Trophoblast cell (in vitro differentiated cells and primary cell): ENCODE measurements around the gene USP32.
"Not testable (repeated sequence)": the region's sequence is repeated elsewhere in the genome, so short reads cannot be mapped to it uniquely, and the experiment has no call there.

ENCODE experiments used
- DNase-seq, 2 donors: peaks; one replicate each; pipeline ENCODE4 v3.0.0-alpha.2; 2016
- H2AFZ ChIP-seq: 2 replicates; pipeline ENCODE4 v1.6.1; 2013; ENCODE audit warnings: low read length, moderate library complexity, mild to moderate bottlenecking; ENCODE audit not compliant: insufficient read depth, poor library complexity
- H2AK5ac ChIP-seq: 2 replicates; pipeline ENCODE4 v1.6.1; 2013; ENCODE audit warnings: mild to moderate bottlenecking, low read length
- H2BK120ac ChIP-seq: 2 replicates; pipeline ENCODE4 v1.6.1; 2013; ENCODE audit warnings: low read length, mild to moderate bottlenecking, moderate library complexity; ENCODE audit not compliant: insufficient read depth, poor library complexity
- H2BK12ac ChIP-seq: 2 replicates; pipeline ENCODE4 v1.6.1; 2013; ENCODE audit warnings: mild to moderate bottlenecking, low read length, moderate library complexity
- H2BK5ac ChIP-seq: 2 replicates; pipeline ENCODE4 v1.6.1; 2013; ENCODE audit warnings: low read length, low read depth, moderate library complexity, mild to moderate bottlenecking; ENCODE audit not compliant: poor library complexity
- H3K14ac ChIP-seq: 2 replicates; pipeline ENCODE4 v1.6.1; 2013; ENCODE audit warnings: mild to moderate bottlenecking, low read length
- H3K18ac ChIP-seq: 2 replicates; pipeline ENCODE4 v1.6.1; 2013; ENCODE audit warnings: mild to moderate bottlenecking, low read length
- H3K23ac ChIP-seq: 2 replicates; pipeline ENCODE4 v1.6.1; 2013; ENCODE audit warnings: low read length
- H3K27ac ChIP-seq: 2 replicates; pipeline ENCODE4 v1.5.1; 2013; ENCODE audit warnings: low read depth, mild to moderate bottlenecking, inconsistent platforms, low read length, moderate library complexity
- H3K27me3 ChIP-seq: 2 replicates; pipeline ENCODE4 v1.6.1; 2013; ENCODE audit warnings: inconsistent platforms, mild to moderate bottlenecking, low read length, moderate library complexity; ENCODE audit not compliant: insufficient read depth
- H3K36me3 ChIP-seq, 2 experiments: 1 replicate in 1 of 2; 2 replicates in 1 of 2; pipeline ENCODE4 v1.6.1; 2013; ENCODE audit warnings: low read length in 2 of 2, mild to moderate bottlenecking in 2 of 2, moderate library complexity in 1 of 2; ENCODE audit not compliant: insufficient read depth in 2 of 2, control insufficient read depth in 1 of 2
- H3K4ac ChIP-seq: 2 replicates; pipeline ENCODE4 v1.6.1; 2013; ENCODE audit warnings: low read depth, mild to moderate bottlenecking, low read length, moderate library complexity
- H3K4me1 ChIP-seq, 2 experiments: 1 replicate in 1 of 2; 2 replicates in 1 of 2; pipeline ENCODE4 v1.6.1; 2013; ENCODE audit warnings: low read length in 2 of 2, mild to moderate bottlenecking in 2 of 2, moderate library complexity in 1 of 2; ENCODE audit not compliant: insufficient read depth in 2 of 2, control insufficient read depth in 1 of 2
- H3K4me2 ChIP-seq: 2 replicates; pipeline ENCODE4 v1.6.1; 2013; ENCODE audit warnings: inconsistent platforms, mild to moderate bottlenecking, low read length, moderate library complexity
- H3K4me3 ChIP-seq: 2 replicates; pipeline ENCODE4 v1.5.1; 2013; ENCODE audit warnings: mild to moderate bottlenecking, low read depth, low read length, inconsistent platforms
- H3K79me1 ChIP-seq: one replicate; pipeline ENCODE4 v1.6.1; 2013; ENCODE audit warnings: low read length
- H3K79me2 ChIP-seq: 2 replicates; pipeline ENCODE4 v1.6.1; 2013; ENCODE audit warnings: low read length, mild to moderate bottlenecking; ENCODE audit not compliant: control insufficient read depth, insufficient read depth, poor library complexity
- H3K9ac ChIP-seq: 2 replicates; pipeline ENCODE4 v1.6.1; 2013; ENCODE audit warnings: mild to moderate bottlenecking, low read length
- H3K9me3 ChIP-seq: 2 replicates; pipeline ENCODE4 v1.6.1; 2013; ENCODE audit warnings: low read depth, mild to moderate bottlenecking, control low read depth, inconsistent platforms, low read length; ENCODE audit not compliant: insufficient read depth
- H4K12ac ChIP-seq: 2 replicates; pipeline ENCODE4 v1.6.1; 2013; ENCODE audit warnings: low read depth, mild to moderate bottlenecking, low read length, moderate library complexity
- H4K8ac ChIP-seq: 2 replicates; pipeline ENCODE4 v1.6.1; 2013; ENCODE audit warnings: low read depth, mild to moderate bottlenecking, low read length, moderate library complexity
- H4K91ac ChIP-seq: one replicate; pipeline ENCODE4 v1.6.1; 2013; ENCODE audit warnings: low read depth, mild to moderate bottlenecking, low read length, moderate library complexity
- WGBS: extraction: QIAGEN DNeasy Blood & Tissue Kit; methylation state at CpG from one replicate; pipeline ENCODE4 v1.1.7; 2013; ENCODE audit warnings: missing lambda C conversion rate; ENCODE audit not compliant: insufficient read length, insufficient coverage; ENCODE audit errors: extremely low coverage; 5-methylcytosine and 5-hydroxymethylcytosine counted together

The USP32 gene

GRCh38 chr17:60178180-60178579 is 213.8 kb downstream of the USP32 start:
- H2BK120ac ChIP-seq, H2AK5ac ChIP-seq, H2BK12ac ChIP-seq, H3K9me3 ChIP-seq, DNase-seq, H2AFZ ChIP-seq, H3K4me3 ChIP-seq, H3K9ac ChIP-seq, H4K12ac ChIP-seq, H4K8ac ChIP-seq, H3K27ac ChIP-seq, H3K4ac ChIP-seq, H3K4me2 ChIP-seq, H3K14ac ChIP-seq, H4K91ac ChIP-seq, H3K79me2 ChIP-seq, H3K18ac ChIP-seq, H3K4me1 ChIP-seq, H2BK5ac ChIP-seq, H3K79me1 ChIP-seq, H3K27me3 ChIP-seq, H3K23ac ChIP-seq: not testable (repeated sequence)
- WGBS: no CpG with 5 or more reads among the region's 2 CpGs
- peaks cover 11 to 14% of the 10 kb centered on the region in 2 experiments for H3K36me3 ChIP-seq

- not testable (repeated sequence) for H4K12ac ChIP-seq, H3K4me2 ChIP-seq, H3K9ac ChIP-seq, H3K4me1 ChIP-seq, H2BK5ac ChIP-seq, H3K4me3 ChIP-seq, H3K23ac ChIP-seq, H3K36me3 ChIP-seq, DNase-seq, H3K79me1 ChIP-seq, H3K4ac ChIP-seq, H3K18ac ChIP-seq, H2AK5ac ChIP-seq, H3K27ac ChIP-seq, H4K8ac ChIP-seq, H4K91ac ChIP-seq, H2BK12ac ChIP-seq, H2AFZ ChIP-seq, H3K14ac ChIP-seq, H3K27me3 ChIP-seq, H2BK120ac ChIP-seq, H3K79me2 ChIP-seq, H3K9me3 ChIP-seq
- no CpG with 5 or more reads among the region's 5 CpGs for WGBS
Measured at GRCh38 chr17:60176763-60177162, 215.2 kb downstream of the USP32 start.

- no CpG with 5 or more reads among the region's 6 CpGs for WGBS
- H3K4ac ChIP-seq, H3K27ac ChIP-seq, H3K14ac ChIP-seq, H2AFZ ChIP-seq, H2BK12ac ChIP-seq, H4K91ac ChIP-seq, H3K4me3 ChIP-seq, H2BK120ac ChIP-seq, H3K27me3 ChIP-seq, H4K12ac ChIP-seq, H3K79me1 ChIP-seq, H3K23ac ChIP-seq, H3K4me2 ChIP-seq, H3K9ac ChIP-seq, H3K18ac ChIP-seq, H3K36me3 ChIP-seq, H4K8ac ChIP-seq, H2AK5ac ChIP-seq, H2BK5ac ChIP-seq, H3K4me1 ChIP-seq, H3K79me2 ChIP-seq, H3K9me3 ChIP-seq: not testable (repeated sequence)
- peak in 1 of 2 donors; percentile 44 for DNase-seq
Measured at GRCh38 chr17:60174767-60175166, 217.2 kb downstream of the USP32 start.

- Histone ChIP-seq H4K8ac (no peak overlapping the region), H3K27ac (no peak overlapping the region), H3K9ac (no peak overlapping the region), H2AK5ac (no peak overlapping the region), H3K4ac (no peak overlapping the region), H3K14ac (no peak overlapping the region), H3K23ac (no peak overlapping the region), H3K9me3 (no peaks in the 10 kb centered on the region), H2AFZ (no peak overlapping the region), H3K18ac (no peak overlapping the region), H4K91ac (no peak overlapping the region), H3K27me3 (no peaks in the 10 kb centered on the region), H3K79me2 (no peaks in the 10 kb centered on the region), H3K4me1 (no peaks in the 10 kb centered on the region), H4K12ac (no peak overlapping the region), H3K4me2 (no peak overlapping the region), H3K36me3 (peaks cover 0 to 4% of the 10 kb centered on the region in 2 experiments), H3K79me1 (no peaks in the 10 kb centered on the region), H3K4me3 (no peak overlapping the region), H2BK5ac (no peak overlapping the region), H2BK120ac (no peak overlapping the region), H2BK12ac (no peak overlapping the region)
- no peak for DNase-seq
- WGBS: no CpG with 5 or more reads among the region's 3 CpGs
Measured at GRCh38 chr17:60174035-60174434, 217.9 kb downstream of the USP32 start.
